ENCODE data around the gene UBR1.

The UBR1 gene

DNA sequence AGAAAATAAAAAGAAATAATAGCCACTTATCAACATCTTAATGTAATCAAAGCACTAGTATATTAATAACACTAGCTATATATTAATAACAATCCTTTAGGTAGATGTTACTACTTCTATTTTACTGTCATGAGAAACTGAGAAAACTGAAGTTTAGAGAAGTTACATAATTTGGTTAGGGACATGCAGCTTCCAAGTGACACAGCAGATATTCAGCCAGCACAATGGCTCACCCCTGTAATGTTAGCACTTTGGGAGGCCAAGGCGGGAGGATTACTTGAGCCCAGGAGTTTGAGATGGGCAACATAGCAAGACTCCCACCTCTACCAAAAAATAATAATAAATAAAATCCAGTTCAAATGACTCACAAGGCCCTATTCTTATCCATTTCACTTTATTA lies 1.9 kb upstream of the UBR1 start:
- in situ Hi-C loops (cut with HindIII; ENCODE audit: low sequenced_read_pairs) = no loop called here

DNA sequence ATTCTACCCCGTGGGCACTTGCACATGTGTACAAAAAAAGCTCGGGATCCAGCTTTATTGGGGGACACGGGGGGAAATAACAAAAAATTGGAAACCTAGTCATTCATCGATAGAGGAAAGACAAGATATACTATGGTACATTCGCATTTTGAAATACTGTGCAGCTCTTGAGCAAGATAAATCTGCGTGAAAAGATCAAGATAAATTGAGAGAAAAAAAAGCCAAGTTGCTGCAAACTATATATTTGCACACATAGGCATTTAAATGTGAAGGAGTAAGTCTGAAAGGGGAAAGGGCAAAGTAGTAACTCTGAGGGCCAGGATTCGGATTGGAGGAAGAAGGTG lies 620 bp upstream of the UBR1 start:
- in situ Hi-C loops (cut with HindIII; ENCODE audit: low sequenced_read_pairs) = no loop called here

DNA sequence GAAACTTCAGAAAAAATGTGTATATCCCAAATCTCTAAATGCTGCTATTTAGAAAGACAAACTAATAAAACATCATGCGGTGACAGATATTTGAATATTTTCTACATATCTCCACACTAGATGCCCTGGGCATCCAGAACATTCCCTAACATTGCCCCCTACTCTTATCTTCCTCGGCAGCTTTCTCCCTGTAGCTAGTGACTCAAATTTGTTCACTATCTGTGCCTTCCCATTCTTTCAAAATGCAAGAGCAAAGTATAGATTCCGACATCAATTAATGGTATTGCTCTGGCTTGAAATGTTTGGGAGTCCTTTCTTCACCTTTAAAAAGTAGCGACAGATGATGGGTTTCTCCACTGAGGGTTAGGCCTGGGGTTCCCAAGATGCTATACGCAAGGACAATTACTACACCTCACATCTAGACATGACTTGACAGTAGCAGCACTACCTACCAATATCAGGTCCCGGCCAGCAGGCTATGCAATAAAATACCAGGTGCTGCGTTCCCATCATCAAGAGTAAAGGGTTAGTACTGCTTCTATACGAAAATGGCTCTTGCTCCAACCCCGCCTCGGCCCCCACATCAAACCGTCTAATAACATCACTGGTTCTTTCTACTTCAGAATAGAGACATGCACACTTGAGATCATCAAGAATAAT lies 631 bp downstream of the UBR1 start:
- in situ Hi-C loops (cut with HindIII; ENCODE audit: low sequenced_read_pairs) = no loop called here

DNA sequence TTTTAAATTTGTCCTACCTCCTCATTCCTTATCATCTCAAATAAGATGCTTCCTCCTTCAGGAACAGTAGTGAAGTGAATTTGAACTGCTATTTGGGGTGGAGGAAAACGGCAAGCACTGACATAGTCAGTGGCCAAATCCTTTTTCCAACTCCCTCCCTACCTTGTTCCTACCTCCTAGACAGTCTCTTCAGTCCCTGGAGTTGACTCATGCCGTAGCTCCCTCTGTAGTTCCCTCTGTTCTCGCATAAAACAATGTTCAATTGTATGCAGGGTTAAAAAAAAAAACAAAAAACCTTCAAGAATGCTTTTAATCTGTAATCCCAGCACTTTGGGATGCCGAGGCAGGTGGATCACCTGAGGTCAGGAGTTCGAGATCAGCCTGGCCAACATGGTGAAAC lies 1.4 kb downstream of the UBR1 start:
- in situ Hi-C loops (cut with HindIII; ENCODE audit: low sequenced_read_pairs) = loop anchor here (5.0 kb wide), 1 partner anchor 88 kb away; no protein-coding TSS in a partner anchor

DNA sequence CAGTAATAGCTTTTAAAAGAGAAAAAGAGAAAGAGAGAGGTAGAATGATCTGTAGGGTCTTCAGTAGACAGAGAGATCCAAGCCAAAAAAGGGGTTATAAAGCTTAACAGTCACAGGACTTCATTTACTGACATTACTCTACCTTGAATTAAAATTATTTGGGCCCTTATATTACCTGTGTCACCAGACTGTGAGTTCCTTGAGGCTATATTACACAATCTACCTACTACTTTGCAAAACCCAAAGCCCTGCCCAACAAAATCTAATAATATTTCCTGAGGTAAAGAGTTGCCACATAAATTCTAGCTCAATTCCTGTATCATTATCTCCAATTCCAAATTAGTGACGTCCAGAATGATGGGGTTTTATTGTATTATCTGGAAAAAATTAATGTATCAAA lies 1.9 kb downstream of the UBR1 start:
- in situ Hi-C loops (cut with HindIII; ENCODE audit: low sequenced_read_pairs) = loop anchor here (5.0 kb wide), 1 partner anchor 88 kb away; no protein-coding TSS in a partner anchor

DNA sequence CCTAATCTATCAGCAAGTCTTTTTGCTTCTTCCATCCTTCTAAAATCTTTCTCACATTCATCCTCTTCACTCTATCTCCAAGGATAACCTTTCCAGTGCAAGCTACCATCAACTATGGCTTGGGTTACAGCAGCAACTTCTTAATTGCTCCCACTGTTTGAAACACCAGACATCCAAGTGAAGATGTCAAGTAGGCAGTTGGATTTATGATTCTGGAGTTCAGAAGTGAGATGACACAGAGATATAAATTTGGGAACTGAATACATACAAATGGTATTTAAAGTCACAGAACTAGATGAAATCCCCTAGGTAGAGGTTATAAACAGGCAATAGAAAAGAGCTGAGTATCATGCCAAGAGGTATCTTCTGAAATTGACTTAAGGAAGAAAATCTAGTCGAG lies 3.7 kb downstream of the UBR1 start:
- in situ Hi-C loops (cut with HindIII; ENCODE audit: low sequenced_read_pairs) = loop anchor here (5.0 kb wide), 1 partner anchor 90 kb away; no protein-coding TSS in a partner anchor

DNA sequence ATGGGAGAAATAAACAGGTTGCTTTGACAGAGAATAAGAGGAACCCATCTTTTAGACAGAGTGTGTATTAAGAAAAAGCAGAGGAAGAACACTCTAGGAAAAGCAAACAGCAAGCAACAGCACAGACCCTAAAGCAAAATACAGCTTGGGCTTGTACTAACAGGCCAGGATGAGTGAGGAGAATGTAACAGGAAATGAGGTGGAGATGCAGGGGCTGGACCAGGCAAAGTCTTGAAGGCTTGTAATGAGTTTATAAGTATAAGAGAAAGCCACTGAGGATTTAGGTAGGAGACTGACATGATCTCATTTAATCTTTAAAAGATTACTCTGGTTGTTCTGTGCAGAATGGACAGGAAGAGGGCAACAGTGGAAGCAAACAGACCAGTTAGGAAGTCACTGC lies 4.9 kb downstream of the UBR1 start:
- in situ Hi-C loops (cut with HindIII; ENCODE audit: low sequenced_read_pairs) = loop anchor here (5.0 kb wide), 1 partner anchor 91 kb away; no protein-coding TSS in a partner anchor

DNA sequence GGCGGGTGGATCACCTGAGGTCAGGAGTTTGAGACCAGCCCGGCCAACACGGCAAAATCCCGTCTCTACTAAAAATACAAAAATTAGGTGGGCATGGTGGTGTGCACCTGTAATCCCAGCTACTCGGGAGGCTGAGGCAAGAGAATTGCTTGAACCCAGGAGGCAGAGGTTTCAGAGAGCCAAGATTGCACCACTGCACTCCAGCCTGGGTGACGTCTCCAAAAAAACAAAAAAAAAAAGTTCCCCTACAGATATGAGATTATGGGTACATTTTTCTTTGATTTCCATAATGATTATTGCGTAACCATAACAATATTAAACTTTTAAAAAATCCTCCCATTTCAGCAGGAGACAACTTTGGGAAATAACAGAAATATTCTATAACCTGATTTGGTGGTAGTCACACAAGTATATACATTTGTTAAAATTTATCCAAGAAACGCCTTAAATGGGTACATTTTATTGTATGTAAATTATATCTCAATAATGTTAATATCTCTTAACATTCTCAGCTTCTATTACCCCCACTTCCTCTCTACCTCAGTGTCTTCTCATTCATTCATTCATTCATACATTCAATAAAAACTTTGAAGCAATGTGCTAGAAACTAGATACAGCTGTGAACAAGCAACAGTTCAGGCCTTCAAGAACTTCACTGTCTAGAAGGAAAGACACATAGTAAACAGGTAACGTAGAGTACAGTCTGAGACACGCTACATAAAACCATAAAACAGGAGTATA lies 6.6 kb downstream of the UBR1 start:
- in situ Hi-C loops (cut with HindIII; ENCODE audit: low sequenced_read_pairs) = no loop called here

DNA sequence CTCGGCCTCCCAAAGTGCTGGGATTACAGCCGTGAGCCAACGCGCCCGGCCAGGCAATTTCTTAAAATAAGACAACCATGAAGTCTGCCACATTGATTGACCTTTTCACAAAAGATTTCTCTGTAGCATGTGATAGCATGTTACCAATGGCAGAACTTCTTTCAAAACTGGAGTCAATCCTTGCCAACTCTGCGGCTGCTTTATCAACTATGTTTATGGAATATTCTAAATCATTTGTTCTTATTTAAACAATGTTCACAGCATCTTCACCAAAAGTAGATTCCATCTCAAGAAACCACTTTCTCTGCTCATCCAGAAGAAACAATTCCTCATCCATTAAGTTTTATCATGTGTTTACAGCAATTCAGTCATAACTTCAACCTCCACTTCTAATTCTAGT lies 9.4 kb downstream of the UBR1 start:
- in situ Hi-C loops (cut with HindIII; ENCODE audit: low sequenced_read_pairs) = no loop called here

DNA sequence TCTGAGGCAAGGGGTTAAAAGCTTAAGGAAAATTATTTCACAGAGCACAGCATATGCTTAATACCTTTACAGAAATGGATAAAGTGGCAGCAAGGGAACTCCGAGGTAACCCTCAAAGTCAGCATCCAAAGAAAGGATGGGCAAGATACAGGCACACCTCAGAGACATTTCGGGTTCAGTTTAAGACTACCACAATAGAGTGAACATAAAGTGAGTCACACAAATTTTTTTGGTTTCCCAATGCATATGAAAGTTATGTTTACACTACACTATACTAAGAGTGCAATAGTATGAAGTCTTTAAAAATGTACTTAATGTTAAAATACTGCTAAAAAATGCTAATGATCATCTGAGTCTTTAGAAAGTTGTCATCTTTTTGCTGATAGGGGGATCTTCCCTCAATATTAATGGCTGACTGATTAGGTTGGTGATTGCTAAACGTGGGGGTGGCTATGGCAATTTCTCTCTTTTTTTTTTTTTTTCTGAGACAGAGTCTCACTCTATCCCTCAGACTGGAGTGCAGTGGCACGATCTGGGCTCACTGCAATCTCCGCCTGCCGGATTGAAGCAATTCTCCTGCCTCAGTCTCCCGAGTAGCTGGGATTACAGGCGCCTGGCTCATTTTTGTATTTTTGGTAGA lies 10.0 kb downstream of the UBR1 start:
- in situ Hi-C loops (cut with HindIII; ENCODE audit: low sequenced_read_pairs) = no loop called here

DNA sequence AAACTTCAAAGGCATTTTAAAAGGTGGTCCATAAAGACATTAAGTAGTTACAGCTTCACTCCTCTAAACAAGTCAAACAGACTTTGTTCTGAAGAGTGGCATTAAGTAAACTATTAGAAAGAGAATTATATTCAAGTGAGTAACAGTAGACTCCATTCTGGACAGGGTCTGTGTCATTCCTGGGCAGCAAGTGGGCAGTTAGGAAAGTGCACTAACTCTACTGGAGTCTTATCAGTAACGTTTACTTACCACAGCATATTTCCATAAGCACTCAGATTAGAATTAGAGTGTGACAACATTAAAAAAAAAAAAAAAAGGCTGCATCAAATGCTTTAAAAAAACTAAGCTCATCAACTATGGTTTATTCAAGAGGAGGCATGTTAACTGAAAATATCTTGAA lies 10.6 kb downstream of the UBR1 start:
- in situ Hi-C loops (cut with HindIII; ENCODE audit: low sequenced_read_pairs) = no loop called here

DNA sequence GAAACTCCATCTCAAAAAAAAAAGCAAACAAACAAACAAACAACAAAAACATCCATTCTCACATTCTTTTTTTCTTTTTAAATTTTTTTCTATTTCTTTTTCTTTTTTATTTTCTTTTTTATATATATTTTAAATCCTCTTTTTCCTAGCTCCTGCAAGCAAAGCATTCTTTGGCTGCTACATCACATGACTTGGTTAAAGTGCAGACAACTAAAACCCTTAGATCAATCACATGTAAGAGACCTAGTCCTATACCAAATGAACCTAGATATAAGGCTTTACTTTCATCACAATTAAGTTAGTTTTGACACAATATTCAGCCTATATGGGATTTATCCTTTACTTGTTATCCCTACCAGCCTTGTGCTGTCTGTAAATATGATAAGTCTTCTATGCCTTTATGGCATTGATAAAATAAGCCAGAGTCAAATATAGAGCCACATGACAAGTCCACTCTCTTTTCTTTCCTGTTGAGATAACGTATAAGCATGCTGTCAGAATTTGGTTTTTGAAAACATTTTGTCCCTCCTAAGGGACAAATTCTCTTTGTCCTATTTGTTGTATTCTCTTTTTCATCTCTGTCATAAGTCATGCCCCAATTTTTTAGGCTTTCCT lies 11.3 kb downstream of the UBR1 start:
- in situ Hi-C loops (cut with HindIII; ENCODE audit: low sequenced_read_pairs) = no loop called here

DNA sequence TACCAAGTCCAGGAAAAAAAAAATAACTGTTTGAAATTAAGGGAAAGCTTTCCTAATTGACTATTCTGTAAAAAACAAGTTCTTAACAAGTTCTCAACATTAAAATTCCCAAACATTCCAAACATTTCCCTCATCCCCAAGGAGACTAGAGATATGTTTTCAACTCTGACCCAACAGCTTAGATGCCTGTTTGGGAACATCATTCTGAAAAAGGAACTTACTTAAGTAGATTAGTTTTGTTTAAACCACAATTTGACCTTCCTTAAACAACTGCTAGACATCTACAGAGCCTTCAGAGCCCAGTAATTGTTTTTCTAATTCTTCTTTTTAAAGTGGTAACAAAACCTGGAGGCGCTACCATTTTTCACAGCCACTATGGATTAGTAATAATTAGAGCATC lies 12.8 kb downstream of the UBR1 start:
- in situ Hi-C loops (cut with HindIII; ENCODE audit: low sequenced_read_pairs) = no loop called here

DNA sequence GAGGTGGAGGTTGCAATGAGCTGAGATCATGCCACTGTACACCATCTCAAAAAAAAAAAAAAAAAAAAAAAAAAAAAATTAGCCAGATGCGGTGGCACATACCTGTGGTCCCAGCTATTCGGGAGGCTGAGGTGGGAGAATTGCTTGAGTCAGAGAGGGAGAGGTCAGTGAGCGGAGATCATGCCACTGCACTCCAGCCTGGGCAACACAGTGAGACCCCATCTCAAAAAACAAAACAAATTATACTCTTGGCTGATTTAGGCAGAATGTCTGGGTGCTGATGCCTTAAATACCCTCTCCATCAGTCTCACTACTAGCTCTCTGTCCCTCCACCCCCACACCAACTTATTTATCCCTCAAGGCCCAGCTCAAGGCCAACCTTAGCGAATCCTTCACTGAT lies 14.0 kb downstream of the UBR1 start:
- in situ Hi-C loops (cut with HindIII; ENCODE audit: low sequenced_read_pairs) = no loop called here

DNA sequence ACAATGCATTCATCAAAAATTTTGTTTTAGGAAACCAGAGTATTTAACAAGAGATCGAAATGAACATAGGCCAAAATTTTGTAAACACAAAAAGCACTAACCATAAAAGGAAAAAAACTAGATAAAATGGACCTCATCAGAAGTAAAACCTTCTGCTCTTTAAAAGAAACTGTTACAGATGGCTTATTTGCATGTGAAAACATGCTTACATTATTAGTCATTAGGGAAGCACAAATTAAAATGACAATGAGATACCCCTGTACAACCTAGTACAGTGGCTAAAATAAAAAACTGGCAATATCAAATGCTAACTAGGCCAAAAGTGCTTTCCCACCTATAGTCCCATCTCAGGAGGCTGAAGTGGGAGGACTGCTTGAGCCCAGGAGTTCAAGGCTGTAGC lies 19.3 kb downstream of the UBR1 start:
- in situ Hi-C loops (cut with HindIII; ENCODE audit: low sequenced_read_pairs) = no loop called here

DNA sequence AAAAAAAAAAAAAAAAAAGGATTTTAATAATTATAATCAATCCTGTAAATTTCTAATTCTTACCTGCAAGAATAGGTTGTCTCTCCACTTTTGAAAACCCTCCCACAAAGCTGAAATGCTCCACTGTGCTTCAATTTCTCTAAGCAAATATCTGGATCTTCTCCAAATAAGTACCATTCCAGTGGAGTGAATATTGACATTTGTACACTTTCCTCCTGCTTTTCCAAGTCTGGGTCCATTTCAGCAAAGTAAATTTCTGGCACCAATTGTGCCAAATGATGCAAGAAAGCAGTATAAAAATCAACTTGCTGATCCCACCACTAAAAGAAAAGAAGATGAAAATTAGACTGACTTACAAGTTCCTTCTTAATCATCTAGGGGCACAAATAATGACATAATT lies 19.9 kb downstream of the UBR1 start:
- in situ Hi-C loops (cut with HindIII; ENCODE audit: low sequenced_read_pairs) = no loop called here

DNA sequence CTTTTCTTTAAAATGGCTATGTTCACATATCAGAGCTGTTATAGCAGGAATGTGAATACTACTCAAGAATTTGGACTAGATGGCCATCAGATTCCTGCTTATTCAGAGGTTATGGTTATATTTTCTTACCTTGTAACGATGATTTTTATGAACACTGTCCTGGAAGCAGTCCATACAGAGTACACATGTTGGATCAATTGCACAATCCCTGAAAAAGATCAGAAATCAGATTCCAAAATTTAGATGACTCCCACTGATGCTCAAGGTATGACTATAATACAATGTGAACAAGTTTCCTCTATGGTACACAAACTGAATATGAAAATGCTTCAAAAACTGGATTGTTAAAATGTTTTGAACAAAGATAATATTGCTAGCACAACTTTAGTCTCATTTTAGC lies 23.3 kb downstream of the UBR1 start:
- in situ Hi-C loops (cut with HindIII; ENCODE audit: low sequenced_read_pairs) = no loop called here

DNA sequence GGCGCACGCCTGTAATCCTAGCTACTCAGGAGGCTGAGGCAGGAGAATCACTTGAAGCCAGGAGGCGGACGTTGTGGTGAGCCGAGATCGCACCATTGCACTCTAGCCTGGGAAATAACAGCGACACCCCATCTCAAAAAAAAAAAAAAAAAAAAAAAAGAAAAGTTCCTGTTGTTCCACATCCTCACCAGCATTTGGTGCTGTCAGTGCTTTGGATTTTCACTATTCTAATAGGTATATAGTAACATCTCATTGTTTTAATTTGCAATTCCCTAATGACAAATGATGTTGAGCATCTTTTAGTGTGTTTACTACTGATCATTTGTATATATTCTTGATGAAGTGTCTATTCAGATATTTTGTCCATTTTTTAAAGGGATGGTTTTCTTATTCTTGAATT lies 24.6 kb downstream of the UBR1 start:
- in situ Hi-C loops (cut with HindIII; ENCODE audit: low sequenced_read_pairs) = no loop called here

DNA sequence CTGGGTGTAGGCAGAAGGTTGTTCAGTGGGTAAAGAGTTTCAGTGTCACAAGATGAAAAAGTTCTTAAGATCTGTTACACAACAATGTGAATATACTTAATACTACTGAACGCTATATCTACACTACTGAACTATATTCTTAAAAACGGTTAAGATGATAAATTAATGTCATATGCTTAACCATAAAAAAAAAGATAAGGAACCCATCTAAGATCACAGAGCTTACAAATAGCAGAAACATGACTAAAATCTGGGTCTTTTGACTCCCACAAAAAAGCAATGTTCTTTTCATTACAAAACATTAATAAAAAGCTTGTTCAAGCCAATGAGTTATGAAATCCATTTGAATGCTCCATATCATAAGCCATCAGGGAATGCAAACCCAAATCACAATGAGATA lies 34.4 kb downstream of the UBR1 start:
- in situ Hi-C loops (cut with HindIII; ENCODE audit: low sequenced_read_pairs) = no loop called here

DNA sequence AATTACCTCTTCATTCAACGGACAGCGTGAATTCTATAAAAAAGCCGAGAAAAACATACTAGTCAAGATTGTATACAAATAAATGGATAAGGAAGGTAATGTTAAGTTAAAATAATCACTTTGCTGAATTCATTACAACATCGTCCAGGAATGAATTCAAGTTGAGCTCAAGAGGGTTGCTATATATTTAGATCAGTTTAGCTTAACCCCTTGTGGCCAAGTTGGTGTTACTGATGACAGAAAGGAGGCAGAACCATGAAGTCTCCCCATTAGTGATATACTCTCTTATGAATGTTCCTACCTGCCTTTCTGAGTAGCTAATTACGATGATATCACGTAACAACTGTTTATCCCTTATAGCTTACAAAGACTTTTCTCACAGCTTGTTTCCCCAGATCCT lies 34.9 kb downstream of the UBR1 start:
- in situ Hi-C loops (cut with HindIII; ENCODE audit: low sequenced_read_pairs) = no loop called here

DNA sequence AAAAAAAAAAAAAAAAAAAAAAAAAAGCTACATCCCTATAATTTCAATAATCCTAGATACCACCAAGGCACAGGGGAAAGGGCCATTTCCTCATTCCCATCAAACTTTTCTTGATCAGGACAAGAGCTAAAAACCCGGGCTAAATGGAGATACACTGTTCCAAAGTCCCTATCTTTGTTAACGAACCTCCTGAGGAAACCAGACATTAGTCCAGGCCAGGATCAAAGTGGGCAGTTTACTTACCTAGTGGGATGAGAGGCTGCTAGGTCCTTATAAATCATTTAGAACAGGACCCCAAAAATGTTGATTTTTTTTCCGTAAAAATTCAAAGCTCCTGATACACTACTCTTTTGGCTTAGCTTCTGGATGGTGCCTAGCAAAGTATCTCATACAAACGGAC lies 35.6 kb downstream of the UBR1 start:
- in situ Hi-C loops (cut with HindIII; ENCODE audit: low sequenced_read_pairs) = no loop called here

Data from endothelial cell of hepatic sinusoid (primary cell).